WTC11 (cell line): ENCODE measurements around the gene VEGFB. TPM values are rescaled to one million over a fixed set of nuclear protein-coding genes. Genes with fewer than 3 reads are reported as not detected.
"Not testable (repeated sequence)": the region's sequence is repeated elsewhere in the genome, so short reads cannot be mapped to it uniquely, and the experiment has no call there.

Source experiments
- ATAC-seq: fragments of 200-7000 bp; cut with Tn5 transposase; 2 replicates; pipeline ENCODE4 v1.10.0; 2021; ENCODE audit warnings: mild to moderate bottlenecking, moderate library complexity
- CTCF ChIA-PET: fragments of 300-600 bp; sonication (Branson Sonifier 250); formaldehyde crosslinking; loops from one replicate; lab custom pipeline; 2021; ENCODE audit warnings: antibody characterized with exemption; lab: Charles Lee
- POLR2A ChIA-PET: fragments of 350-600 bp; sonication (Branson Sonifier 250); formaldehyde crosslinking; loops from one replicate; lab custom pipeline; 2021; ENCODE audit warnings: antibody characterized with exemption; lab: Charles Lee
- DNase-seq: peaks from one replicate; pipeline ENCODE4 v3.0.0; 2021; ENCODE audit warnings: low spot score
- H3K27ac Mint-ChIP-seq: 2 replicates; pipeline ENCODE4 v1.8.0; 2021; ENCODE audit warnings: mixed read lengths
- H3K27me3 Mint-ChIP-seq: 2 replicates; pipeline ENCODE4 v1.8.0; 2021; ENCODE audit warnings: low read depth, mild to moderate bottlenecking, moderate library complexity, mixed read lengths
- H3K36me3 Mint-ChIP-seq: 2 replicates; pipeline ENCODE4 v1.8.0; 2021; ENCODE audit warnings: mixed read lengths
- H3K4me1 Mint-ChIP-seq: 2 replicates; pipeline ENCODE4 v1.8.0; 2022; ENCODE audit warnings: mixed read lengths
- H3K4me3 Mint-ChIP-seq: 2 replicates; pipeline ENCODE4 v1.8.0; 2021; ENCODE audit warnings: mild to moderate bottlenecking, moderate library complexity, mixed read lengths
- H3K9me3 Mint-ChIP-seq: 2 replicates; pipeline ENCODE4 v1.8.0; 2021; ENCODE audit warnings: mixed read lengths
- E2F1 ChIP-seq: sonication (generic); formaldehyde crosslinking; IDR thresholded peaks from 2 replicates; pipeline ENCODE4 v1.8.0; 2022; ENCODE audit warnings: mild to moderate bottlenecking, missing genetic modification reagents
- ESRRA ChIP-seq: sonication (generic); formaldehyde crosslinking; IDR thresholded peaks from 2 replicates; pipeline ENCODE4 v1.8.1; 2022; ENCODE audit warnings: mild to moderate bottlenecking, missing genetic modification reagents, borderline replicate concordance
- FOXP1 ChIP-seq: sonication (generic); formaldehyde crosslinking; IDR thresholded peaks from 2 replicates; pipeline ENCODE4 v1.8.0; 2022; ENCODE audit warnings: missing genetic modification reagents, mild to moderate bottlenecking, moderate library complexity, borderline replicate concordance
- FOXP4 ChIP-seq: sonication (generic); formaldehyde crosslinking; IDR thresholded peaks from 2 replicates; pipeline ENCODE4 v1.8.0; 2022; ENCODE audit warnings: mild to moderate bottlenecking, missing genetic modification reagents
- GTF2I ChIP-seq: fragments of 250-450 bp; sonication (Bioruptor Pico); conservative IDR thresholded peaks from 2 replicates; pipeline ENCODE4 v1.4.0; 2021; ENCODE audit warnings: mild to moderate bottlenecking
- TP53 ChIP-seq: sonication (generic); formaldehyde crosslinking; IDR thresholded peaks from 2 replicates; pipeline ENCODE4 v1.8.1; 2023; ENCODE audit warnings: mild to moderate bottlenecking, missing genetic modification reagents
- USF2 ChIP-seq: sonication (generic); formaldehyde crosslinking; IDR thresholded peaks from 2 replicates; pipeline ENCODE4 v1.8.1; 2023; ENCODE audit warnings: mild to moderate bottlenecking, missing genetic modification reagents, moderate library complexity
- ZNF396 ChIP-seq: fragments of 250-450 bp; sonication (Bioruptor Pico); IDR thresholded peaks from 2 replicates; pipeline ENCODE4 v1.8.0; 2021; ENCODE audit warnings: mild to moderate bottlenecking, moderate library complexity, borderline replicate concordance
- ZNF416 ChIP-seq: fragments of 250-450 bp; sonication (Bioruptor Pico); IDR thresholded peaks from 2 replicates; pipeline ENCODE4 v1.9.0; 2021; ENCODE audit warnings: mild to moderate bottlenecking, inconsistent platforms
- ZNF423 ChIP-seq: fragments of 250-450 bp; sonication (Bioruptor Pico); IDR thresholded peaks from 2 replicates; pipeline ENCODE4 v2.1.2; 2022; ENCODE audit warnings: mild to moderate bottlenecking, moderate library complexity
- total RNA-seq: library from RNA; stranded (reverse); gene quantifications from 3 replicates; pipeline ENCODE4 v1.2.3, GENCODE V29; 2021

VEGFB gene
- total RNA-seq, 1 experiment from 2014 or later, result 51.7 TPM

- Mint-ChIP-seq H3K27ac (no peak overlapping the region), H3K27me3 (no peaks in the 10 kb centered on the region), H3K4me3 (peak overlapping the region; percentile 85), H3K9me3 (no peaks in the 10 kb centered on the region), H3K36me3 (peaks cover 8% of the 10 kb centered on the region), H3K4me1 (peaks cover 49% of the 10 kb centered on the region)
- no peak for DNase-seq
- ChIA-PET POLR2A (interaction anchor here (0.8 to 1.9 kb wide), 5 partner anchors 22 to 60 kb away, joined by 3 to 7 read pairs (median 4); partner anchors contain the start of genes ESRRA and STIP1), CTCF (interaction anchor here (0.7 to 3.2 kb wide), 5 partner anchors 20 to 86 kb away, joined by 3 to 14 read pairs (median 7); partner anchors contain the start of genes NUDT22 and TRPT1)
- 0 out of 2 replicates have a peak, but pooled peaks have one; percentile 7 for TF ChIP-seq ESRRA
- no peak for TF ChIP-seq E2F1 (CRISPR knock-in tag)
- no peak for TF ChIP-seq ZNF396 (CRISPR knock-in tag)
- no peak for ATAC-seq
Measured at GRCh38 chr11:64245401-64245796, 11.0 kb downstream of the VEGFB start.

- peak overlapping the region; percentile 85 for H3K4me3 Mint-ChIP-seq
- peaks cover 8% of the 10 kb centered on the region for H3K36me3 Mint-ChIP-seq
- TF ChIP-seq GTF2I (CRISPR knock-in tag) (0 out of 2 replicates have a peak, but pooled peaks have one; percentile 40), ESRRA (0 out of 2 replicates have a peak, but pooled peaks have one; percentile 1), FOXP1 (CRISPR knock-in tag) (peak; percentile 36; the same call in 1 of the 2 replicates), ZNF423 (CRISPR knock-in tag) (no peak), FOXP4 (CRISPR knock-in tag) (0 out of 2 replicates have a peak, but pooled peaks have one; percentile 25)
- no peaks in the 10 kb centered on the region for H3K27me3 Mint-ChIP-seq
- no peaks in the 10 kb centered on the region for H3K9me3 Mint-ChIP-seq
- H3K4me1 Mint-ChIP-seq, result peaks cover 50% of the 10 kb centered on the region
- DNase-seq (no peak), ATAC-seq (no peak)
- CTCF ChIA-PET, result interaction anchor here (0.7 to 2.1 kb wide), 8 partner anchors 20 to 109 kb away, joined by 3 to 11 read pairs (median 5); partner anchors contain the start of genes ESRRA, NUDT22 and TRPT1
- POLR2A ChIA-PET, result interaction anchor here (0.6 to 1.9 kb wide), 10 partner anchors 17 to 465 kb away, joined by 3 to 7 read pairs (median 4); partner anchors contain the start of genes ESRRA, NUDT22, STIP1 and TRPT1
- peak overlapping the region; percentile 60 for H3K27ac Mint-ChIP-seq
Measured at GRCh38 chr11:64245797-64246620, 11.6 kb downstream of the VEGFB start.

GRCh38 chr11:64246621-64246870, 12.2 kb downstream of the VEGFB start:
- not testable (repeated sequence) for H3K27ac Mint-ChIP-seq
- TF ChIP-seq TP53, result 0 out of 2 replicates have a peak, but pooled peaks have one; percentile 20
- TF ChIP-seq USF2 (CRISPR knock-in tag), result peak; percentile 35; the same call in 1 of the 2 replicates
- peak; percentile 10; the same call in 1 of the 2 replicates for TF ChIP-seq ZNF416
- TF ChIP-seq, all 79 proteins: peak for 3; not testable (repeated sequence) for 76
- H3K36me3 Mint-ChIP-seq, DNase-seq, ATAC-seq, H3K9me3 Mint-ChIP-seq, H3K27me3 Mint-ChIP-seq: not testable (repeated sequence)
- ChIA-PET POLR2A (interaction anchor here (0.7 to 1.7 kb wide), 5 partner anchors 20 to 464 kb away, joined by 3 to 7 read pairs (median 3); partner anchors contain the start of genes NUDT22 and TRPT1), CTCF (interaction anchor here (0.8 to 2.1 kb wide), 8 partner anchors 21 to 108 kb away, joined by 3 to 11 read pairs (median 6); partner anchors contain the start of genes ESRRA, NUDT22 and TRPT1)
- H3K4me1 Mint-ChIP-seq, result peaks cover 50% of the 10 kb centered on the region
- peak overlapping the region; percentile 88 for H3K4me3 Mint-ChIP-seq
